ENCODE data around the gene MSRB3. TPM values are rescaled to one million over a fixed set of nuclear protein-coding genes. Genes with fewer than 3 reads are reported as not detected.
A peak's percentile ranks its signal among the peaks of the same experiment; 100 is the strongest.

Gene MSRB3
- 10 to 100 TPM; 35.0 to 59.8 (median 51.8) TPM for total RNA-seq

DNA sequence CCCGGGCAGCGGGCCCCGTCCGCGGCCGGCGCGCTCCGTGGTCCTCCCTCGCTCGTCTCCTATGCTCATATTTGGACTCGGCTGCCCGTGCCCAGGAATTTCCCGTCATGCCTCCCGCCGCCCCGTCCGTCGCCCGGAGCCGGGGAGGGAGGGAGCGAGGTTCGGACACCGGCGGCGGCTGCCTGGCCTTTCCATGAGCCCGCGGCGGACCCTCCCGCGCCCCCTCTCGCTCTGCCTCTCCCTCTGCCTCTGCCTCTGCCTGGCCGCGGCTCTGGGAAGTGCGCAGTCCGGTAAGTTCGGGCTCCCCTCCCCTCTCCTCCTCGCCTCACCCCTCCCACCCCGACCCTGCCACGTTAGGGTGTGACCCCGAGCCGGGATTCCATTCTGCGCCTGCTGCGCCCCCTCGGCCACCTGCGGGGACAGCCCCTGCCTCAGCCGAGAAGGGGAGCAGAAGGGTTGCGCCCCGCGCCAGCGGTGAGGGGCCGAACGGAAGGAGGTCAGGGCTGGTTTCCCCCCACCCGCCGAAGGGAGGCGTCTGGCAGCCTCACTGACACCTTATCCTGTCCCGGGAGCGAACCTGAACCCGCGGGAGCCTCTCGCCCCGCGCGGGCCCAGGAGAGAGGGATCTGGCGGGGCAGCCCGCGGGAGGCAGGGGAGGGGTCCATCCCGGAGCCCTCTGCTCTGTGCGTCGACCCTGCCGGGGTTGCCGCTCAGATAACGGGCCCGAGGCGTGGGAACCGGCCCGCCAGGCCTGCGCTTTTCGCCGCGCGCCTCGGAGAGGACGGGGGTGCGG is at the start of gene MSRB3:
Gene MSRB3 (plus strand): TSS at position 108 of the 793 bp plus-strand sequence. CDS start 29,897 bp downstream, outside the sequence.
- TF ChIP-seq POLR2AphosphoS5 (IDR thresholded peaks at IDR 0.05): peak in 2 of 3 donors; percentile 42 to 78
- TF ChIP-seq, protein P1, sequence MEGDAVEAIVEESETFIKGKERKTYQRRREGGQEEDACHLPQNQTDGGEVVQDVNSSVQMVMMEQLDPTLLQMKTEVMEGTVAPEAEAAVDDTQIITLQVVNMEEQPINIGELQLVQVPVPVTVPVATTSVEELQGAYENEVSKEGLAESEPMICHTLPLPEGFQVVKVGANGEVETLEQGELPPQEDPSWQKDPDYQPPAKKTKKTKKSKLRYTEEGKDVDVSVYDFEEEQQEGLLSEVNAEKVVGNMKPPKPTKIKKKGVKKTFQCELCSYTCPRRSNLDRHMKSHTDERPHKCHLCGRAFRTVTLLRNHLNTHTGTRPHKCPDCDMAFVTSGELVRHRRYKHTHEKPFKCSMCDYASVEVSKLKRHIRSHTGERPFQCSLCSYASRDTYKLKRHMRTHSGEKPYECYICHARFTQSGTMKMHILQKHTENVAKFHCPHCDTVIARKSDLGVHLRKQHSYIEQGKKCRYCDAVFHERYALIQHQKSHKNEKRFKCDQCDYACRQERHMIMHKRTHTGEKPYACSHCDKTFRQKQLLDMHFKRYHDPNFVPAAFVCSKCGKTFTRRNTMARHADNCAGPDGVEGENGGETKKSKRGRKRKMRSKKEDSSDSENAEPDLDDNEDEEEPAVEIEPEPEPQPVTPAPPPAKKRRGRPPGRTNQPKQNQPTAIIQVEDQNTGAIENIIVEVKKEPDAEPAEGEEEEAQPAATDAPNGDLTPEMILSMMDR (IDR thresholded peaks at IDR 0.05): no peak
- H3K4me1 ChIP-seq: no peaks in the 10 kb centered on the region

DNA sequence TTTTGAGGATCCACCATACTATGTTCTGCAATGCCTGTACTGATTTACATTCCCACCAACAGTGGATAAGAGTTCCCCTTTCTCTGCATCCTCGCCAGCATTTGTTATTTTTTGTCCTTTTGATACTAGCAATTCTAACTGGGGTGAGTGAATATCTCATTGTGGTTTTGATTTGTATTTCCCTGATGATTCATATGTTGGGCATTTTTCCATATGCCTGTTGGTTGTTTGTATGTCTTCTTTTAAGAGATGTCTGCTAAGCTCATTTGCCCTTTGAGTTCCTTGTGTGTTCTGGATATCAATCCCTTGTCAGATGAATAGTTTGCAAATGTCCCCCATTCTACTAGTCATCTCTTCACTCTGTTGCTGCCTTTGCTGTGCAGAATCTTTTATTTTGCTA is 49.0 kb upstream of the MSRB3 start:
- no peak for TF ChIP-seq POLR2A (IDR thresholded peaks at IDR 0.05)
- Histone ChIP-seq H3K4me1 (no peaks in the 10 kb centered on the region), H3K4me3 (no peak overlapping the region), H3K36me3 (no peaks in the 10 kb centered on the region), H3K9me3 (peaks cover 0 to 15% of the 10 kb centered on the region in 2 donors), H3K27ac (no peak overlapping the region), H3K27me3 (no peaks in the 10 kb centered on the region)
- no peak for DNase-seq (ENCODE audit: low spot score in 2 of 2)
- intact Hi-C loops (cut with DNase I; ENCODE audit: low total_unique reads): no loop called here

More for the DNA sequence above, at the start of gene MSRB3:
- peak within 1 kb of the TSS; percentile 88 to 97 for H3K27ac ChIP-seq
- intact Hi-C loops (cut with DNase I; ENCODE audit: low total_unique reads): no loop called here
- no peaks in the 10 kb centered on the region for H3K27me3 ChIP-seq
- H3K4me3 ChIP-seq: peak within 1 kb of the TSS; percentile 82 to 98 (median 91)
- H3K36me3 ChIP-seq: no peaks in the 10 kb centered on the region
- H3K9me3 ChIP-seq: no peaks in the 10 kb centered on the region
- DNase-seq (ENCODE audit: low spot score in 2 of 2): peak; percentile 61 to 69

DNA sequence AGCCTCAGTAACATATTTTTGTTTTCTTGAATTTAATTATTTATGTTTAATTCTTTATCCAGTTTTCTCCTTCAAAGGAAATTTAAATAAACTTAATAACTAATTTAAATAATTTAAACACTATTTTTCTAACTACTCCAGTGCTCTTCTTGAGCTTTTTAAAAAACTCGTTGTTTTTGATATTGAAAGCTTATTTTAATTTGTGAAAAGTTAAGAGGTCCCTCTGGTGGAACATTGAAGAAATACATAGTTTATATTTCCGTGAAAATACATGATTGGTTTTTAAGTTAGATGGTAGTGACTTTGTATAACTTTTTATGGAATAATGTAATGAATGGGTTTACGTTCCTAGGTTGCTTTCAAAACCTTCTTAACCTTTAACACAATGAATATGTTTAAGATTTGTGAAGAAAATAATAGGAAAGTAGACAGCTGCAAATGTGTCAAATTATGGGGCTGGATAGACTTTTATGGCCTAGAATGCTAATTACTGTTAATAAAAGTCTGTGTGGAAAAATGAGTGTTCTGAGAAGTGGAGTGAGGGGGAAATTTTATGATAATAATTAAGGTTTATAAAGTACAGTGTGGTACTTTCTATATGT is 45.9 kb upstream of the MSRB3 start:
- no peaks in the 10 kb centered on the region for H3K36me3 ChIP-seq
- no peak for DNase-seq (ENCODE audit: low spot score in 2 of 2)
- intact Hi-C loops (cut with DNase I; ENCODE audit: low total_unique reads): loop anchor here (10.0 kb wide), 1 partner anchor 338 kb away; no protein-coding TSS in a partner anchor
- no peak overlapping the region for H3K4me3 ChIP-seq
- peaks cover 0 to 15% of the 10 kb centered on the region in 2 donors for H3K9me3 ChIP-seq
- H3K27me3 ChIP-seq: no peaks in the 10 kb centered on the region
- TF ChIP-seq, protein P1 (IDR thresholded peaks at IDR 0.05): peak in 2 of 3 donors; percentile 38 to 40
- no peak for TF ChIP-seq POLR2AphosphoS5 (IDR thresholded peaks at IDR 0.05)
- no peak for TF ChIP-seq POLR2A (IDR thresholded peaks at IDR 0.05)
- H3K4me1 ChIP-seq: no peaks in the 10 kb centered on the region
- H3K27ac ChIP-seq: no peak overlapping the region

DNA sequence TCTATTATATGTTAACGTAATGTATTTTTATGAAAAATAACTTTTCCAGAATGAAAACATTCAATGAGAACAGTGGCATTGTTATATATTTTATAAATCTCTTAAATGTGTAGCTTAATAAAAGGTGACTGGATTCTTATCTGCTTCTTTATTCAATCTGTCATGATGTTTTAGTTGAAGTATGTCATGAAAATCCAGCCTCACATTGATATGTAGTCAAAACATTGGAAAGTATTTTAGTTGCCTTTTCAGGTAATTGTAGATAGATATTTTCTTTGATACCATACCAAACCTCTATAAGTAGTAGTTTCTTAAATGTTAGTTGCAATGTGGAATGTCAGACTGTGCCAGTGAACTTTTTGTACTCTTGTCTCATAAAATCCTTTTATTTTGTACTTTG is 41.3 kb upstream of the MSRB3 start:
- Histone ChIP-seq H3K27ac (no peak overlapping the region), H3K27me3 (no peaks in the 10 kb centered on the region), H3K36me3 (no peaks in the 10 kb centered on the region), H3K4me3 (no peak overlapping the region), H3K4me1 (no peaks in the 10 kb centered on the region), H3K9me3 (no peaks in the 10 kb centered on the region)
- intact Hi-C loops (cut with DNase I; ENCODE audit: low total_unique reads): loop anchor here (10.0 kb wide), 1 partner anchor 342 kb away; no protein-coding TSS in a partner anchor
- DNase-seq (ENCODE audit: low spot score in 2 of 2): no peak
- TF ChIP-seq, protein P1 (IDR thresholded peaks at IDR 0.05): no peak
- TF ChIP-seq POLR2A (IDR thresholded peaks at IDR 0.05): no peak
- TF ChIP-seq POLR2AphosphoS5 (IDR thresholded peaks at IDR 0.05): no peak

DNA sequence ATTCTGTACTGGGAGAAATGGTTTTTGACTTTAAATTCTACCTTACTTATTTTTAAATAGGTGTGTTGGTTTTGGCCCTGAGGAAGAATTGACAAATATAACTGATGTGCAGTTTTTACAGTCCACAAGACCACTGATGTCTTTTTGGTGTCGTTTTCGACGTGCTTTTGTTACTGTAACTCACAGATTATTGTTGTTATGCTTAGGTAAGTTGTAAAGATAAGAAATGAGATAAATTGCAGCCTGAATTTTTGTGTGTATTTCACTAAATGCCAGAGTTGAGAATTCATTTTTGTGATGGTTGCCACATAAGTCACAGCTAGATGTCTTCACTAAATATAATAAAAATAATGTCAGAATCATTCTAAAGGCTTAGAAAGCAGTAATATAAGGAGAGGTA is 39.9 kb upstream of the MSRB3 start:
- H3K4me1 ChIP-seq: no peaks in the 10 kb centered on the region
- no peaks in the 10 kb centered on the region for H3K36me3 ChIP-seq
- H3K27me3 ChIP-seq: no peaks in the 10 kb centered on the region
- intact Hi-C loops (cut with DNase I; ENCODE audit: low total_unique reads): loop anchor here (10.0 kb wide), 1 partner anchor 344 kb away; no protein-coding TSS in a partner anchor
- H3K4me3 ChIP-seq: no peak overlapping the region
- TF ChIP-seq POLR2AphosphoS5 (IDR thresholded peaks at IDR 0.05): no peak
- TF ChIP-seq, protein P1 (IDR thresholded peaks at IDR 0.05): no peak
- no peak for TF ChIP-seq POLR2A (IDR thresholded peaks at IDR 0.05)
- H3K27ac ChIP-seq: no peak overlapping the region
- DNase-seq (ENCODE audit: low spot score in 2 of 2): no peak
- H3K9me3 ChIP-seq: no peaks in the 10 kb centered on the region

Data from breast epithelium (tissue), 4 donors.